Measurements from ENCODE around the gene SYT5. TPM values are rescaled to one million over a fixed set of nuclear protein-coding genes. Genes with fewer than 3 reads are reported as not detected.

SYT5 gene
- total and polyA plus RNA-seq, 2 of the 8 experiments (the other 6 are each of a cell fraction or from before 2014, with no cell fraction given) = 0.35 to 0.67 TPM

- TF ChIP-seq SAP30 (IDR thresholded peaks at IDR 0.05; ENCODE audit: insufficient read depth, insufficient replicate concordance, low read length) (peak; percentile 99), BCL11A (IDR thresholded peaks at IDR 0.05; ENCODE audit: low read depth in 2 of 2, low read length in 2 of 2) (no peak), ZNF274 (IDR thresholded peaks at IDR 0.05; ENCODE audit: borderline replicate concordance, extremely low read depth, low read length) (no peak), KDM1A (IDR thresholded peaks at IDR 0.05; ENCODE audit: borderline replicate concordance, low read length) (no peak), SP1 (IDR thresholded peaks at IDR 0.05; ENCODE audit: low read depth, low read length) (peak; percentile 100), CBX5 (IDR thresholded peaks at IDR 0.05; ENCODE audit: low read depth, low read length) (no peak), BACH1 (IDR thresholded peaks at IDR 0.05; ENCODE audit: low read length) (peak; percentile 91), ASH2L (IDR thresholded peaks at IDR 0.05; ENCODE audit: low read length) (no peak), RBBP5 (IDR thresholded peaks at IDR 0.05; ENCODE audit: borderline replicate concordance, low read depth, low read length) (no peak), CTCF (IDR thresholded peaks at IDR 0.05; ENCODE audit: control extremely low read depth in 1 of 3, insufficient read depth in 1 of 3, low read depth in 1 of 3, low read length in 3 of 3) (no peak)
- TF ChIP-seq, protein P1, sequence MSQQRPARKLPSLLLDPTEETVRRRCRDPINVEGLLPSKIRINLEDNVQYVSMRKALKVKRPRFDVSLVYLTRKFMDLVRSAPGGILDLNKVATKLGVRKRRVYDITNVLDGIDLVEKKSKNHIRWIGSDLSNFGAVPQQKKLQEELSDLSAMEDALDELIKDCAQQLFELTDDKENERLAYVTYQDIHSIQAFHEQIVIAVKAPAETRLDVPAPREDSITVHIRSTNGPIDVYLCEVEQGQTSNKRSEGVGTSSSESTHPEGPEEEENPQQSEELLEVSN (IDR thresholded peaks at IDR 0.05) = 0 out of 2 replicates have a peak, but pooled peaks have one; percentile 20
These were observed 36.5 kb upstream of the SYT5 start (continued) for GRCh38 chr19:55216461-55217198.

All from H1 (cell line).